GM18502 (cell line): Measurements from ENCODE around the gene CCDC97.
A peak's percentile ranks its signal among the peaks of the same experiment; 100 is the strongest.
"Not testable (repeated sequence)": the region's sequence is repeated elsewhere in the genome, so short reads cannot be mapped to it uniquely, and the experiment has no call there.

Source experiments
- ATAC-seq: cut with Tn5 transposase; IDR thresholded peaks from one replicate; pipeline ENCODE4 v1.9.1; 2021; ENCODE audit warnings: mild to moderate bottlenecking; ENCODE audit not compliant: unreplicated experiment, poor library complexity

CCDC97 gene

DNA sequence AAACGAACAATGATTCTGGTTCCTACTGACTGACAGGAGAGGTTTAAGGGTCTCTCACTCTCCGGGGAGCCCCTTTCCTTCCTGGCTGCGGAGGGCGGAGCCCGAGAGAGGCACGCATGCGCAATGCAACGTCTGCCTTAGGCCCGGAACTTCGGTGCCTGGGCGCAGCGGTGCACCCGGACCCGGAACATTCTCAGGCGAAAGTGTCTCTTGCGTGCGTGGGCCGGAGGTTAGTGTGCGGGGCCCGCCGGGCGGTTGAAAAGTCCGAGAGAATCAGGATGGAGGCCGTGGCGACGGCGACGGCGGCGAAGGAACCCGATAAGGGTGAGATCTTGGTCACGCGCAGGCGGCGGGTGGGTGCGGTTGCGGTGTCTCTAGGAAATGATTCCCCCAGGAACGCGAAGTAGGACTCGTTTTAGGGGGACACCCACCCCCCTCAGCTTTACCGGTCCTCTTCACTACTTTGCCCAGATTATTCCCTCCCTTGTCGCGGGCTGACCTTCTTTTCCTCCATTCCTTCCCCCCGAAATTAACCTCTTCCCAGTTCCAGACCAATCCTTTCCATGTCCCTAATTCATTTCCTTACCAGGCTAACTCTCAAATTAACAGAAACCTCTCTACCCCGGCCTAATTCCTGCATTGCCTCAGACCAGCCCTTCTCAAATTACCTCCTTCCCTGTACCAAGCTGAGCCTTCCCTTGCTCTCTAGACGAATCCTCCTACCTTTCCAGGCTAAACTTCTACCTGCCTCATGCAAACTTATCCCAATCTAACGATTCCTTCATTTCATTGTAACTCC, at the start of gene CCDC97:
Gene CCDC97 (plus strand): TSS at position 140 of the 799 bp plus-strand sequence. CDS start 139 bp downstream, at position 279.
- ATAC-seq, result peak; percentile 72

DNA sequence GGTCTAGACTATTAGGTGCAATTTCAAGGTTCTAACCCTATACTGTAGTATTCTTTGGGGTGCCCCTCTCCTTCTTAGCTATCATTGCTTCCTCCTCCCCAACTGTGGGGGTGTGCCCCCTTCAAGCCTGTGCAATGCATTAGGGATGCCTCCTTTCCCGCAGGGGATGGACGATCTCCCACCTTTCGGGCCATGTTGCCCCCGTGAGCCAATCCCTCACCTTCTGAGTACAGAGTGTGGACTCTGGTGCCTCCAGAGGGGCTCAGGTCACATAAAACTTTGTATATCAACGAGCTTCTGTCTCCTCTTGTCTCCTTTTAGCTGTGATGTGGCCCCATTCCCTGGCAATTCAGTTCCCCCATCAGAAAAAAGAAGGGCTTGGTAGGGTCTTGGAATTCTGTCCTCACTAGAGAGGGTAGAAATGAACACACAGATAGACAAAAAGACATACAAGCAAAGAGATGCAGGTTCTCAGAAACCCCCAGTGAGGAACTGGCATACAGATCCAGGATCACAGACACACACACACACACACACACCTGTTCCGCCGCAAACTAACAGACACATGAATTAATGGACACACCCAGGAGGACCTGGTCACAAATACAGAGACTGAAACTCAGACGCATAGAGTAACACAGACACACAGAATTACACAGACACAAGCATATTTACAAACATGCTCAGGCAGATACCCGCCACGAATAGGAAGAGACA, 48.3 kb upstream of the CCDC97 start:
- ATAC-seq, result no peak

DNA sequence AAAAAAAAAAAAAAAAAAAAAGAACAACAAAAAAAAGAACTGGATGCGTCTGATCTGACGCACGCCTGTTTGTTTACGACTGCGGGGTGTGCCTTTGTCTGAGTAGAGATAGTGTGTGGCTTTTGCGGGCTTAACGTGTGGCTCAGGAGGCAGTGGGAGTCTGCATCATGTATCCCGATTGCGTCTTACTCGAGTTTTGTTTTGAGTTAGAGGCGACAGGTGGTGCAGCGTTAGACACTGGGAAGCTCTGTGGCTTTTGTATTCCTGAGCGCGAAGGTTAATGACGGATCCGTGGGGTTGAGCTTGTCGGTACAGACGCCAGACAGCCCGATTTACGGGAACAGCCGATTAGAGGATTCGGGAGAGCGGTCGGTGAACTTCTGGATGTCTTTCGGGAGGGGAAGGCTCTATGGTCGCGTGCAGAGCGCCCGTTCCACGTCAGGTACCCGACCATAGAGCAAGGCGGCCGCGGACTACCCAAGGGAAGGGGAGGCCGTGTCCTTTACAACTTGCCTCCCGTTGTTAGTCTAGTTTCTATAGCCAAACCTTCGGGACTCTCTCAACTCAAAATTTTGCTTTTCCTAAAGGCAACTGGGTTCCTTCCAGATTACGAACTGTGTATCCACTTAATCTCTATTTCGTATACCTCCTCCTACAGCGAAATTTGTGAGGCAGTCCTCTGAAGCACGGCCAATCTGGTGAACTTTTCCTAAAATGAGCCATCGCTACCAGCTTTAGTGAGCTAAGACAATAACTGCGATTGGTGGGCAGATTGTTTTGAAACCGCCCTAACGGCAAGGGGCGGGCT, 46.7 kb upstream of the CCDC97 start:
- ATAC-seq, result peak; percentile 11

DNA sequence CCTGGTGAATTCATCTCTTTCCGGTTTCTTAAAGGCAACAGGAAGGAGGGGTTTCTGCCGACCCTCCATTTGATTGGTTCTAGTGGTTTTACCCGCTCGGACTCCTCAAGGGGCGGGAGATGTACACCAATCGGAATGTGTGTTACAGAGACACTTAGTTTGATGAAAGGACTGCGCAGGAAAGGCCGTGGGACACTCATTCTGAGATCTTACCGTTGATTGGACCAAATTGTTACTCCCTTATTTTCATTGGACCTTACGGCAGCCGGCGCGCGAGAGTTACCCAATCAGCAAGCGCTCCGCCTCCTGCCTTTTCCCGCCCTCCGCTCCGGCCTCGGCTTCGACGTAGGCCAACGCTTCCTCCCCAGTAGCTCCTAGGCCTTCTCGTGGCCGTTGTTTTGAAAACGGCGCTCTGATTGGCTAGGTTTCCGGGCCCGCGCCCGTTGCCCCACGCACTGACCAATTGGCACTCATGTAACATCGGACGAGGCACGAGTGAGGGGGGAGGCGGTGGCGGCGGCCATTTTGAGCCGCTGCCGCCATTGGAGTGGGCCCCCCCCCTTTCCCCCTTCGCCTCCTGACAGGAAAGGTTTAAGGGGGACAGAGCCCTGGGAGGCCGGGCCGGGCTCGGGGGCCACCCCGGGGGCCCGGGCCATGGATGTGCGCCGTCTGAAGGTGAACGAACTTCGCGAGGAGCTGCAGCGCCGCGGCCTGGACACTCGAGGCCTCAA, 46.0 kb upstream of the CCDC97 start, which contains the start of gene HNRNPUL1:
Gene HNRNPUL1 (plus strand): TSS at position 523 of the 731 bp plus-strand sequence. CDS start 132 bp downstream, at position 655.
- ATAC-seq, result peak; percentile 70

DNA sequence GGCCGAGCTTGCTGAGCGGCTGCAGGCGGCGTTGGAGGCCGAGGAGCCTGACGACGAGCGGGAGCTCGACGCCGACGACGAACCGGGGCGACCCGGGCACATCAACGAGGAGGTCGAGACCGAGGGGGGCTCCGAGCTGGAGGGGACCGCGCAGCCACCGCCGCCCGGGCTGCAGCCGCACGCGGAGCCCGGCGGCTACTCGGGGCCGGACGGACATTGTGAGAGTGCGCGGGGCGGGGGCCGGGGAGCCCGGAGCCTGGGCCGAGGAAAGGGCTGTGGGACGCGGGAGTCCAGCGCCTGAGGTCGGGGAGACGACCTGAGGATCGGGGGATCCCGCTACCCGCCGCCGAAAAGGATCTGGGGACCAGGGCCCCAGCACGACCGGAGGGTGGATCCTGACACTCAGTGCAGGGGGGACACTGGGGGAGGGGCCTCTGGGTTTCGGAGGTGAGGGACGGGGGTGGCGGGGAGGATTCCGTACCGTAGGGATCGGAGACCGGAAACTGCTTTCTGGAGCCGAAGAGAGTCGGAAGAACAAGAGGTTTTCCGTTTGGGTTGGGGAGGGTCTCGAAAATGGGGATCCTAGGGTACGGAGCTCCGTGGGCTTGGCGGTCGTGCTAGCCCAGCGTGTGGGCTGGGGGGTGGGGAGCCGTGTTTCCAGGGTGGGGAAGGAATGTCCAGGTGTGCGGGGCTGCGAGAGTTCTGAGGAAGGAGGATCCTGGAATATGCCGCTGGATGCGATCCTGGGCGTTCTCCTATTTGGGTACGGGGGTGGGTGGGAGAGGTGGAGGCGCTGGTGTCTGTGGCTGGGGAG, 45.2 kb upstream of the CCDC97 start:
- ATAC-seq, result no peak

DNA sequence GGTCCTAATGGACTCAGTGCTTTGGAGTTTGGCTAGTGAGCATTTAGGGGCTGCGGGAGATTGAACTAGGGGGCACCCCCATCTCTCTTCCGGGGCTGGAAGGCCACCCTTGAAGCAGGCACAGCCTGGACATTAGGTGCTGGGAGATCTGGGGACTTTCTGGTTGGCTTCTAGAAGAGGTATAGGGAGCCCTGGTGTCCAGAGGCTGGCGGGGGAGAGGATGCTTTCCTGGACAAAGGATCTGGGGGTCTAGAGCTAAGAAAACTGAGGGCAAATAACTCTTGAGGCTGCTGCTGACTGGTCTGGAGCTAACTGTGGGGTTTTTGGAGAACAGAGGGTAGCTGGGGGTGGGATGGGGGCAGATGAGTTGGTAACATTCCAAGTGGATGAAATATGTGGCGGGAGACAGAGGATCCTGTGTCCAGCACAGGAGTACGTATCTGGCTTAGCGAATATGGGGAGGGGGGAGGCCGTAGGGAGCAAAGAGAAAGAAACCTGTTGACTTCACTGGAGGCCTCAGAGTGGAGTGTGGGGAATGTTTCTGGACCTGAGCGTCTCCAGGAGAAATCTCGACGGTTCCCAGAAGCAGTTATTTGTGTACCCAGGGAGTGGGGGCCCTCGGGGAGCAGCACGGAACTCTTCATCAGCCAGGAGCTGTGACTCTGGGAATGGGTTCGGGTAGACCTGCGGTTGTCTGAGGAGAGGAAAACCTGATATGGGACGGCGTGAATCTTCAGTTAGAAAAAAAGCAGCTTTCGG, 44.4 kb upstream of the CCDC97 start:
- ATAC-seq, result no peak

DNA sequence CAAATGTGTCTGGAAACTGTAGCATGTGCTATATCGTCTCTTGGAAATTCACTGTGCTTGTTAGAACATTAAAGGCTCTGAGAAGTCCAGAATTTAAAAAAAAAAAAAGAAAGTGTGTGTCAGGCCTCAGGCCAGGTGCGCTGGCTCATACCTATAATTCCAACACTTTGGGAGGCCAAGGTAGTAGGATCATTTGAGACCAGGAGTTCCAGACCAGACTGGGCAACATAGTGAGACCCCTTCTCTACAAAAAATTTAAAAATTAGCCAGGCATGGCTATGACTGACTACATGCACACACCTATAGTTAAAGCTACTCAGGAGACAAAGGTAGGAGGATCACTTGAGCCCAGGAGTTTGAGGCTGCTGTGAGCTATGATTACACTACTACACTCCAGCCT, 40.9 kb upstream of the CCDC97 start:
- ATAC-seq, result no peak

DNA sequence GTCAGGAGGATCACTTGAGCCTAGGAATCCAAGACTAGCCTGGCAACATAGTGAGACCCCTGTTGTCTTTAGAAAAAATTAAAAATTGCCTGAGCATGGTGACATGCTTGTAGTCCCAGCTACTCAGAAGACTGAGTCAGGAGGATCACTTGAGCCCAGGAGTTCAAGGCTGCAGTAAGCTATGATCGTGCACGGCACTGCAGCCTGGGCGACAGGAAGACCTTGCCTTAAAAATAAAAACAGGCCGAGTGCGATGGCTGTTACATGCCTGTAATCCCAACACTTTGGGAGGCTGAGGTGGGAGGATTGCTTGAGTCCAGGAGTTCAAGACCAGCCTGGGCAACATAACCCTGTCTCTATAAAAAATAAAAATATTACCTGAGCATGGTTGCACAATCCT, 40.4 kb upstream of the CCDC97 start:
- ATAC-seq, result no peak

DNA sequence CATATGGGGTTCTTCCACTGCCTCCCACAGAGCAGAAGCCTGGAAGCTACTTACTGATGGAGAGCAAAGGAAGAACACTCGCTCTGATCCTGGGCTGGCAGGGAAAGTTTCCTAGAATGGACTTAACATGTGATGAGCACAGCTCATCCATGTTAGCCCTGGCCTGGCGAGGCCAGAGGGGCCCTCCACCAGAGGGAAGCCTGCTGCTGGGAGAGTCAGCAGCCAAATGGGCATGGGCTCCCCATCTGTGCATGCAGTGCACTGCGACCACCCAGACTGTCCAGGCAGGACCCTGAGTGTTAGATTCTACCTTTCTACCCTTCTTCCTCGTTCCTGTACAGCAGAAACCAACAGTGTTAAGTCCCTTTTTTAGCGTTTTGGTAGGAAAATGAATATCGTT, 36.9 kb upstream of the CCDC97 start:
- no peak for ATAC-seq

DNA sequence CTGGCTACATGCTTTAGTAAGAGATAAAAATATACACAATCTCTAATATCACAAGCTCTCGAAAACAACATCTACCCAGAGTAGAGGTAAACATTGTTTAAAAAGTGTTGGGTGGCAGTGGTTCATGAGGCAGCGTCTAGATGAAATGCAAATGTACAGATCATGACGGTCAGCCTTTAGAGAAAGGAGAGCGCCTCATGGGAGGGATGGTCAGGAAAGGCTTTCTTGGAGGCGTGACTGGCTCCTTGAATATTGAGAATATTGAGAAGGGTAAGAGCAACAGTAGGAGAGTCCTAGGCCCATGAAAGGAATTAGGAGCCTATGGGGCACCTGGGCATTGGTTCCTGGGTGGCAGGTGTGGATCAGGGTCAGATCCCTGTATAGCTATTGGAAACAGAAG, 35.2 kb upstream of the CCDC97 start:
- no peak for ATAC-seq

DNA sequence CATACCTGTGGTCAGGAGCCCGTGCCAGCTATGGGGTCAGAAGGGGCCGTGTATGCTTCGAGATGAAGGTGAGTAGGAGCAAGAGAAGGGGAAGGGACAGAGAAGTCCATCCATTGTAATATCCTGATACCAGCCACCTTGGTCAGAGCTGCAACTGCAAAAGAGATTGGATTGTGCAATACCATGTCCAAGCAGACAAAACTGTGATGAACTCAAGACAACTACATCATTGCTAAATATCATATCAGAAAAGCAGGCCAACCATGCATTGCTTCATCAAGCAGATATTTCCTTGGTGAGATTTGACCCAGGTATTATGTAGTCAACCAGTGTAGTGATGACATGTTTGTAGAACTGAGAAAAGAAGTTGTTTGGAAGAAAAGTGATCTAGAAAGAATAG, 33.7 kb upstream of the CCDC97 start:
- ATAC-seq, result no peak

DNA sequence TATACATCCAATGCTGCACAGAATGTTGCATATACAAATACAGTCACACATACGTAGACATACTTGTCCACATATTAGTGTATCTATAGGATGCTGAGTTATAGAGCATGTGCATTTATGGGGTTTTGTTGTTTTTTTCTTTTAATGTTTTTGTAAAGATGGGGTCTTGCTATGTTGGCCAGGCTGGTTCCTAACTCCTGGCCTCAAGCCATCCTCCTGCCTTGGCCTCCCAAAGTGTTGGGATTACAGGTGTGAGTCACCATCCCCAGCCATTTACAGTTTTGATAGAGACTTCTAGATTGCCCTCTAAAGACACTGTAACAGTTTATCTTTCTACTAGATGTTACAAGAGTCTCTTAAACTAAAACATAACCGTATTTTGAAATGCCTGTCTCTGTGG, 31.5 kb upstream of the CCDC97 start:
- ATAC-seq, result no peak

DNA sequence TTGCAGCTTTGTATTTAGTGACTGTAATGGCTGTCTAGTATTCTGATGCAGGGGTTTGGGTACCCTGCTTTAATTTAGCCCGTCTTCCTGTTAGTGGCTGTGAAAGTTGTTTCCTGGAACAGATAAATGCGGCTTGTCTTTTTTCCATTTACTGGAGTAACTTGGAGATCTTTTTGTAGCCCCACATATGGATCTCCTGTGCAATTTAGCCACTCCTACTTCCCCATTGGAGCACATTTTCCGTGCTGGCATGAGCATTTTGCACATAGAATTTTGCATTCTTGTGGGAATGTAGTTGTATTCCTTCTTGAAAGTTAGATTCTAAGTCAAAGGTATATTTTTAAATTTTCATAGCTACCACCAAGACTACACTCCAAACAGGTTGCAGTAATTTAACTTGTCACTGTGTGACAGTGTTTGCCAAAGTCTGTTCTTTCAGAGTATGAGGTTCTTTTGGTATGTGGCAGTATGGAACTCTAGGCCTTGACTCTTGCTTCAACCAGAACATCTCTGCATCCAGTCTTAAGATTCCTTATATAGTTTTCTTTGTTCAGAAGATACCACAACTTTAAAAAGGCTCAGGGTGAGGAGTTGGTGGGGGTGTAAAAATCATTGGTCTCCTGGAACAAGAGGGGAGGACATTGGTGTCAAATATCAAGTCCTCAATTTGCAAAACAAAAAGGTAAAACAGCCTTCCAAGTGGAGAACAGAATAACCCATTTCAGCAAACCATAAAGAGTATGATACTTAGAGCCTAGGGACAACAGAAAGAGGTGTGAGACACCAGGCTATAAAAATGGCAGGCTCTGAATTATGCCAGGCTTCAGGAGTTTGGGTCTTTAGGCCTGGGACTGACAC, 21.1 kb upstream of the CCDC97 start:
- no peak for ATAC-seq

DNA sequence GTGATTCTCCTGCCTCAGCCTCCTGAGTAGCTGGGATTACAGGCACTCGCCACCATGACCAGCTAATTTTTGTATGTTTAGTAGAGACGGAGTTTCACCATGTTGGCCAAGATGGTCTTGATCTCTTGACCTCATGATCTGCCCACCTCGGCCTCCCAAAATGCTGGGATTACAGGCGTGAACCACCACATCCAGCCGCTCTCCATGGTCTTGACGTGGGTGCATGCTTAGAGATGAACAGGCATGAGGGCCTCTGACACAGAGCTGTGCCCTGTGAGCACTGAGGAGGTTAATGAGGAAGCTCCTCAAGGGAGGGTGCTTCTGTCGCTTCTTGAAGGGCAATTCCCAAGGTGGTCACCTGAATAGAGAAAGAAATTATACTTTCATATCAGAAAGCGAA, 20.2 kb upstream of the CCDC97 start:
- ATAC-seq, result not testable (repeated sequence)

DNA sequence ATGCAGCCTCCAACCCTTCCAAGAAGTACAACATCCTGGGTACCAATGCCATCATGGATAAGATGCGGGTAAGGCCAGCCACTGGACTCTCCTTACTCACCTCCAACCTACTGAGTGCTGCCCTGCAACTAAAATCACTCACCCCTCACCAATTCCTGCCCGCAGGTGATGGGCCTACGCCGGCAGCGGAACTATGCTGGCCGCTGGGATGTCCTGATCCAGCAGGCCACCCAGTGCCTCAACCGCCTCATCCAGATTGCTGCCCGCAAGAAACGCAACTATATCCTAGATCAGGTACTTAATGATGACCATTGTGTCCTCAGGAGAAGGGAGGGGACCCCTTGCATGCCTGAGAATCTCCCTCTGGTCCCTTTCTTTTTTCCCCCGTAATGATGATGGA, 15.6 kb upstream of the CCDC97 start:
- ATAC-seq, result no peak

DNA sequence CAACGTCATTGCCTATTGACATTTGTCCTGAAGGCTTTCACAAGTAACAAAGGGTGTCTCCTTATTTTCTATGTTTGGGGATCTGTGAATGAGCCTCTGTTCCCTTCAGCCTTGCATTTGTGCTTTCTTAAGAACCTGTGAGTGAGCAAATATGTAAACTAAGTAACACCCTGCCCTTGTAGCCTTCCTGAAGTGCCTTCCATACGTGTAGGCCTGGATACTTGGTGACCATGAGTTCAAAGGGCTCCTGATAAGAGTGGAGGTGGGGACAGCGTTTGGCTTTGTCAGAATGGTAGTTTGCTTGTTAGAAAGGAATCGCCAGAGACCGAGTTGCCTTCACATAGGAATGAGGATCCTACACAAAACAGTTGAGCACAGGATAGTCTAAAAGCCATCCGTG, 14.5 kb upstream of the CCDC97 start:
- ATAC-seq, result no peak

DNA sequence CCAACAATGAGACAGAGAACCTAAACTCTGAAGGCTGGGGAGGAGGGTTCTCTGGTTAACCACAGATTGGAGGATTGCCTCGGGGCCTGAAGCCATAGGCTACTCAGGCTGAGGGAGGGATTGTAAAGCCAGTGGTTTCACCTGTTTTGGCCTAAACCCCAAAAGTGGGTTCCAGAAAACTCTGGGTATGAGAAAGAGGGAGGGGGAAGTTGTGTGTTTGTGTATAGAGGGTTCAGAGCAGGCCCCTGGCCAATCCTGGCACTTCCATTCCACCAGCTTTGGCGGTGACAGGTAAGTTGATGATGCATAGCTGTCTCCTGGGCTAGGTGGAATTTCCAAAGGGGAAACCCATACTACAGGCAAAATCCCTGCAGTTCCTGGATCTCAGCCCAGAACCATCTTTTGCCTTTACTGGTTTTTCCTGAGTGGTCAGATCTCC, 13.5 kb upstream of the CCDC97 start:
- ATAC-seq, result no peak
